HS-5 (cell line): Measurements from ENCODE around the gene CD200R1L.

ENCODE experiments used
- DNase-seq: peaks from one replicate; pipeline ENCODE4 v3.0.0-alpha.2; 2012; ENCODE audit warnings: low read depth

CD200R1L gene

GRCh38 chr3:112818289-112818688 is 28.4 kb downstream of the CD200R1L start:
- DNase-seq, result peak; percentile 58

- no peak for DNase-seq
These were observed 28.9 kb downstream of the CD200R1L start for GRCh38 chr3:112817797-112818196.

GRCh38 chr3:112817271-112817670 is 29.4 kb downstream of the CD200R1L start:
- no peak for DNase-seq

- DNase-seq, result no peak
These were observed 30.7 kb downstream of the CD200R1L start for GRCh38 chr3:112815981-112816380.

GRCh38 chr3:112814266-112814665 is 32.4 kb downstream of the CD200R1L start:
- DNase-seq, result peak; percentile 43

GRCh38 chr3:112813723-112814171 is 32.9 kb downstream of the CD200R1L start:
- DNase-seq, result no peak

- DNase-seq, result no peak
These were observed 33.6 kb downstream of the CD200R1L start for GRCh38 chr3:112813016-112813415.

GRCh38 chr3:112811917-112812660 is 34.6 kb downstream of the CD200R1L start:
- DNase-seq, result no peak

GRCh38 chr3:112811131-112811884 is 35.4 kb downstream of the CD200R1L start:
- no peak for DNase-seq

GRCh38 chr3:112810561-112810960 is 36.1 kb downstream of the CD200R1L start:
- DNase-seq, result no peak

- DNase-seq, result no peak
These were observed 38.5 kb downstream of the CD200R1L start for GRCh38 chr3:112808136-112808535.

GRCh38 chr3:112807685-112808084 is 39.0 kb downstream of the CD200R1L start:
- no peak for DNase-seq

GRCh38 chr3:112806903-112807302 is 39.8 kb downstream of the CD200R1L start:
- no peak for DNase-seq

- DNase-seq, result no peak
These were observed 41.5 kb downstream of the CD200R1L start for GRCh38 chr3:112805126-112805525.

- no peak for DNase-seq
These were observed 42.6 kb downstream of the CD200R1L start for GRCh38 chr3:112804021-112804420.

GRCh38 chr3:112803467-112803866 is 43.2 kb downstream of the CD200R1L start:
- no peak for DNase-seq

GRCh38 chr3:112802338-112802737 is 44.3 kb downstream of the CD200R1L start:
- no peak for DNase-seq

GRCh38 chr3:112799946-112800345 is 46.7 kb downstream of the CD200R1L start:
- DNase-seq, result no peak

GRCh38 chr3:112794622-112795172 is 52.0 kb downstream of the CD200R1L start:
- no peak for DNase-seq

GRCh38 chr3:112793326-112794081 is 53.2 kb downstream of the CD200R1L start:
- no peak for DNase-seq

GRCh38 chr3:112791736-112792135 is 54.9 kb downstream of the CD200R1L start:
- no peak for DNase-seq

GRCh38 chr3:112789787-112790186 is 56.9 kb downstream of the CD200R1L start:
- no peak for DNase-seq
